Testis (tissue), 3 donors: ENCODE measurements around the gene BTBD6. TPM values are rescaled to one million over a fixed set of nuclear protein-coding genes. Genes with fewer than 3 reads are reported as not detected.

ENCODE experiments used
- DNase-seq: peaks from one replicate; pipeline ENCODE4 v3.0.0-alpha.2; 2019
- H3K27ac ChIP-seq, 2 donors: fragments of 200-600 bp; sonication (generic); one replicate each; pipeline ENCODE4 v1.5.1; 2019
- H3K27me3 ChIP-seq: fragments of 200-600 bp; sonication (generic); one replicate; pipeline ENCODE4 v1.5.1; 2019
- H3K36me3 ChIP-seq: fragments of 200-600 bp; sonication (generic); one replicate; pipeline ENCODE4 v1.5.1; 2017; ENCODE audit warnings: low read depth; ENCODE audit errors: missing control alignments
- H3K4me1 ChIP-seq: fragments of 200-600 bp; sonication (generic); one replicate; pipeline ENCODE4 v1.5.1; 2019
- H3K4me3 ChIP-seq, 2 donors: fragments of 200-600 bp; sonication (generic); one replicate each; pipeline ENCODE4 v1.5.1; 2017 to 2019
- H3K9me3 ChIP-seq: fragments of 200-600 bp; sonication (generic); one replicate; pipeline ENCODE4 v1.5.1; 2017
- CTCF ChIP-seq, 3 experiments: fragments of 450-650 bp in 2 of 3; fragments of 200-600 bp in 1 of 3; sonication (generic) in 1 of 3; IDR thresholded peaks; one replicate each; pipeline ENCODE4 v1.5.1; 2016 to 2019; ENCODE audit warnings: antibody characterized with exemption in 3 of 3, mild to moderate bottlenecking in 2 of 3, moderate library complexity in 1 of 3
- POLR2A ChIP-seq: fragments of 450-650 bp; IDR thresholded peaks from one replicate; pipeline ENCODE4 v1.6.1; 2017; ENCODE audit warnings: antibody characterized with exemption, mild to moderate bottlenecking, moderate library complexity
- WGBS, 2 donors: methylation state at CpG; one replicate each; pipeline ENCODE4 v1.1.5; 2018; 5-methylcytosine and 5-hydroxymethylcytosine counted together
- intact Hi-C: fragments of 100-400 bp; cut with DNase I; formaldehyde crosslinking; loops from one replicate; pipeline ENCODE4 v1.15.1; 2023; ENCODE audit warnings: low total_unique reads
- polyA plus RNA-seq: library from polyadenylated mRNA; stranded (reverse); fragments of 350-450 nt; fragmentation: Illumina TruSeq; extraction: RNeasy Lipid Tissue Mini Kit (QIAGEN cat#74804); gene quantifications from one replicate; pipeline ENCODE4 v1.2.3, GENCODE V29; 2014; ENCODE audit warnings: low read depth, low replicate concordance; ENCODE audit not compliant: insufficient read depth
- total RNA-seq, 2 donors: library from RNA; depleted of rRNA; stranded (reverse); fragments of >200 nt; gene quantifications; one replicate each; pipeline ENCODE4 v1.2.3, GENCODE V29; 2016

Gene BTBD6
- total and polyA plus RNA-seq, 3 donors from 2014 or later, result 84.1 to 120 (median 97.6) TPM

- H3K36me3 ChIP-seq, result no peaks in the 10 kb centered on the region
- intact Hi-C loops, result no loop called here
- 81 to 87% methylated on average over 18 to 28 of the region's 30 CpGs for WGBS, 2 donors
Observed at GRCh38 chr14:105216490-105217247, 31.7 kb upstream of the BTBD6 start.

GRCh38 chr14:105217774-105218173 lies 30.6 kb upstream of the BTBD6 start:
- intact Hi-C loops, result no loop called here
- Histone ChIP-seq H3K4me1 (no peaks in the 10 kb centered on the region), H3K36me3 (no peaks in the 10 kb centered on the region), H3K4me3 (no peak overlapping the region), H3K27ac (no peak overlapping the region), H3K9me3 (no peaks in the 10 kb centered on the region), H3K27me3 (no peaks in the 10 kb centered on the region)
- TF ChIP-seq CTCF (IDR thresholded peaks at IDR 0.05), result no peak
- no peak for TF ChIP-seq POLR2A
- DNase-seq, result no peak
- 91 to 93% methylated on average over 2 to 11 of the region's 11 CpGs for WGBS, 2 donors

More at GRCh38 chr14:105216490-105217247, 31.7 kb upstream of the BTBD6 start:
- Histone ChIP-seq H3K4me3 (no peak overlapping the region), H3K4me1 (no peaks in the 10 kb centered on the region), H3K9me3 (no peaks in the 10 kb centered on the region), H3K27me3 (no peaks in the 10 kb centered on the region), H3K27ac (no peak overlapping the region)
- peak; percentile 38 for DNase-seq
- TF ChIP-seq POLR2A (no peak), CTCF (IDR thresholded peaks at IDR 0.05) (no peak)

- Histone ChIP-seq H3K27ac (no peak overlapping the region), H3K9me3 (no peaks in the 10 kb centered on the region), H3K36me3 (no peaks in the 10 kb centered on the region), H3K4me3 (no peak overlapping the region), H3K27me3 (no peaks in the 10 kb centered on the region), H3K4me1 (no peaks in the 10 kb centered on the region)
- 83 to 95% methylated on average over 2 to 19 of the region's 19 CpGs for whole genome bisulfite sequencing, 2 donors
- TF ChIP-seq POLR2A (no peak), CTCF (IDR thresholded peaks at IDR 0.05) (no peak)
- intact Hi-C loops, result no loop called here
- no peak for DNase-seq
Observed at GRCh38 chr14:105218611-105219010, 29.7 kb upstream of the BTBD6 start.

- intact Hi-C loops, result no loop called here
- no peaks in the 10 kb centered on the region for H3K9me3 ChIP-seq
Observed at GRCh38 chr14:105219043-105219612, 29.2 kb upstream of the BTBD6 start.

More at GRCh38 chr14:105219043-105219612, 29.2 kb upstream of the BTBD6 start:
- Histone ChIP-seq H3K4me1 (no peaks in the 10 kb centered on the region), H3K27ac (no peak overlapping the region), H3K4me3 (no peak overlapping the region), H3K27me3 (no peaks in the 10 kb centered on the region), H3K36me3 (no peaks in the 10 kb centered on the region)
- WGBS, 2 donors, result 93 to 96% methylated on average over 16 to 29 of the region's 29 CpGs
- no peak for TF ChIP-seq CTCF (IDR thresholded peaks at IDR 0.05)
- TF ChIP-seq POLR2A, result no peak
- DNase-seq, result no peak
